Right hindlimb (tissue), 1 donor: ENCODE data around the gene HLA-DOB.
A peak's percentile ranks its signal among the peaks of the same experiment; 100 is the strongest.

ENCODE experiments used
- DNase-seq: peaks from one replicate; pipeline ENCODE4 v3.0.0-alpha.2; 2018

Gene HLA-DOB

DNA sequence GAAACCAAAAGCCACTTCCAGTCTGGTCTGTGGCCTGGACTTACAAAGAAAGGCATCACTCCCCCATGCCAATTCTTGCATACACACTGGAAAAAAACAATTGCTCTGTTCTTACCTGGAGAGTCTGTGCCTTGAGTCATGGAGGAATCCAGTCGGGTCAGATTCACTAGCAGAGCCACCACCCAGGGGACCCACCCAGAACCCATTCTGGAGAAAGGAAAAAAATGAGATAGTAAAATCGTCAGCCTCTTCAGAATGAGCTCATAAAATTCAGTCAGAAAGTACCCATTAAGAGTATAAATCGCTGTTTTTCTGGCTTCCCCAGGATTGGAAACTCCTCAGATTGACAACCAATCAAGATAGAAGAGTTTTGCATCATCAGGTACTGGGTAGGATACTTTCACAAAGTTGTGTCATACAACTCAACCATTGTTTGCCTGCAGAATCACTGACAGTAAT is at the start of gene HLA-DOB:
Gene HLA-DOB (minus strand): TSS at position 257 of the 459 bp plus-strand sequence. CDS start 51 bp downstream, at position 206.
- no peak for DNase-seq

DNA sequence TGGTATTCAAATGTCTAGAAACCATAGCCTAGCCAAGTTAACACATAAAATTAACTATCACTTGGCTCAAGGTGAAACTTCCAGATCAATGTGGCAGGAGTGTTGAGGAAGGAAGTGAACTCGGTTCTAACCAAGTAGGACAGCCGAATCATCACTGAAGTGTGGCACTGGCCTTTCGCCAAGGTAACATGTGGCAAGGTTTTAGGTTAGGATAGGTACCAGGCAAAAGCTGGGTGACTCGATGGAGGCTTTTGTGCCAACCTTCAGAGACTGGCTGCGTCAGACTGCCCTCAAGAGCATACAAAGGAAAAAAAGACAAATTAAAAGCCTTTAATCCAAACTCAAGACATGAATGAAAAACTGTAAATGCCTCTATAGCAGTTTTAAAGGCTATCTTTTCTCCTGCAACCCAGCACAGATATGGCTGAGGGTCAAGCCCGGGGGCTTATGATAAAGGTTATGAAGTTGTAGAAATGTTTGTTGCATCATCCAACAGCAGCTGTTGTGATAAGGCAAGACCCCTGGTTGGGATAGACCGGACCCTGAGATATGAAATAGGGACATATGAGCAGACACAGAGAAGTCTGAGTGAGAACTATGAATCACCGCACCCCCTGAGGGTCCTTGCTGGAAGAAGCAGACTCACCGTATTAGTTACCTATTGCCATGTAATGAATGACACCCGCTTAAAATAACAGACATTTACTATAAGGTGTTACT is 49.1 kb upstream of the HLA-DOB start:
- DNase-seq = no peak

DNA sequence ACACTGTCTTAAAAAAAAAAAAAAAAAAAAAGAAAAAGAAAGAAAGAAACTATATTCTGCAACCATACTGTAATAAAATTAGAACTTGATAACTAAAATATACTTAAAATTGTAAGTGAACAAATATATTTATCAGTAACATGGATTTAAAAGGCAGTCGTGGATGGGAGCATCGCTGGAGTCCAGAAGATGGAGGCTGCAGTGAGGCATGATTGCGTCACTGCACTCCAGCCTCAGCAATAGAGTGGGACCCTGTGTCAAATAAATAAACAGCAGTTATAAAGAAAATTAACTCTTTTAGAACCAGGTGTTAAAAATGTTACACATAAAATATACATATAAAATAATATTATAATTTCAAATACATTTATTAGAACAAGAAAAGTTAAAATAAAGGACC is 45.9 kb upstream of the HLA-DOB start:
- DNase-seq = no peak

DNA sequence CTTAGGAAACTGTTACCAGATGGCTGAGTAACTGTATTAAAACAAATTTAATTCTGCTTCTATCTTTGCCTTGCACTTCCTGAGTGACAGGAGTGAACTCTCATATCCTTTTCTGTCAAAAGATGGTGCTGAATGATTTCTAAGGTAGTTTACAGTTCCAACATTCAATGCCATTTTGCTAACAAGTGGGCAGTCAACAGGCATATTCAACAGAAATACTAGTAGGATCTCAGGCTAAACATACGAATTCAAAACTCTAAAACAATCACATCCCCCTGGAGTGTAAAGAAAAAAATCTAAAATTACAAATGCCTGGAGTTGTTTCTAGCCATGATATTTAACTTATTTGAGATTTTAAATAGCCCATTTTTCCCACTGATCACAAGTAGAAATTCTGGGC is 43.9 kb upstream of the HLA-DOB start:
- DNase-seq = no peak

DNA sequence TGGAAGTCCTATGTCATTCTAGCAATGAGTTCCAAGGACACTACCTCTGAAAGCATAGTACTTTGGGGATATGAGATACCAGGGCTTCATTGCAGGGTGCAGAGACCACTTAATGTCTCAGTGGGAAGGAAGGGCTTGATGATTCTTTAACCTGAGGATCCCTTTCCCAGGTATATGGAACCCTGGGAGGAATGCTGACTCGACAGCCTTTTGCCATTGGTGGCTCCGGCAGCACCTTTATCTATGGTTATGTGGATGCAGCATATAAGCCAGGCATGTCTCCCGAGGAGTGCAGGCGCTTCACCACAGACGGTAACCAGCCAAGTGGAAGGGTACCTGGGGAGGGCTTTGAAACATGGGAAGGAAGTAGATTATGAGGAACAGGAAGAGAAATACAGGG is 41.4 kb upstream of the HLA-DOB start:
- no peak for DNase-seq

DNA sequence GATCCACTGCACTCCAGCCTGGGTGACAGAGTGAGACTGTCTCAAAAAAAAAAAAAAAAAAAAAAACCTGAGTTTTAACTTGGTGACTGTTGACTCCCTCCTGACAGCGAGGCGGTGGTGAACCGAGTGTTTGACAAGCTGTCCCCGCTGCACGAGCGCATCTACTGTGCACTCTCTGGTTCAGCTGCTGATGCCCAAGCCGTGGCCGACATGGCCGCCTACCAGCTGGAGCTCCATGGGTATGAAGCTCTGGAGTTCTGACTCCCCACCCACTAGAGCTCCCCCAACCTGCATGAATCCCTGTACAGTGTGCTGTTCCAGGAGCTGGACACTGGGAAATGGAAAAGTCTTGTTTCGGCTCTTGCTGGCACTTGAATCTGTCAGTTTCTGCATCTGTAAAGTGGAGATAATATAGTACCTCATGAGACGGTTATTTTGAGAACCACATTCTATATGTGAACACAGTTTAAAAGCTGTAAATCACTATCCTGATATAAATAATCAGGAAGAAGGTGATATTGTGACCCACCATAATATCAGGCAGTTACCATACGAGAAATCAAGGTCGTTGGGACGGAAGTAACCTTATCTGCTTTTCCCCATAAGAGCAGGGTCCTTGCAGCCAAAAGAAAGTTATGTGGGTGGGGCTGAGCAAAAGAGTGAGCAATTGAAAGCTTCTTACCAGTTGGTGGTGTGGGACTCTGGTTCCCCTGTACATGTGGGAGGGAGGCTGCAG is 40.5 kb upstream of the HLA-DOB start:
- no peak for DNase-seq

DNA sequence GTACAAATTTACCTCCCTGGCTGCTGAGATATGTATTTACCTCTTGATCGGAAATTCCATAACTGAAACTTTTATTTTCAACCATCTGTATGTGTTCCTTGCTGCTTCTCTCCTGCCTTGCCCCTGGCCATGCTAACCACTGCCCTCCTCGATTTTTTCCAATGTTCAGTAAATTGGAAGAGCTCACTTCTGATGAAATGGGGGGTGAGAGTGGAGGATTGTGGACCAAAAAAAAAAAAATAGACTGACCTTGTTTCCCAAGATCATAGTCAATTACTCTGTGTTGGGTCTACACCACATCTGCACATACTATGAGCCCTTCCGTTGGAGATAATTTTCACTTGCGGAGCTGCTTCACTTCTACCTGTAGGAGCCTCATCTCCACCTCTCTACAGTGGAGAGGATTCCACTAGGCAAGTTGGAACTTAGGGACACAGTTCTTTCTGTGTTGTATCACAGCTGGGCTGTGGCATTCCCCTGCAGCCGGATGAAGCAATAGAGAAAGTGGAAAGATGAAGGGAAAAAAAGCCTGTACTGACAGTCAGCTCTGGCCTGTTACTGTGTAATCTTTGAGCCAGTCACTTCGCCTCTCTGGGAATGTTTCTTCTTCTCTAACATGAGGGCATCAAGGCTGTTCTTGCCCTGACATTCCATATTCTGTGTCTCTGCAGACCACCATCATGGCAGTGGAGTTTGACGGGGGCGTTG is 38.8 kb upstream of the HLA-DOB start:
- no peak for DNase-seq

DNA sequence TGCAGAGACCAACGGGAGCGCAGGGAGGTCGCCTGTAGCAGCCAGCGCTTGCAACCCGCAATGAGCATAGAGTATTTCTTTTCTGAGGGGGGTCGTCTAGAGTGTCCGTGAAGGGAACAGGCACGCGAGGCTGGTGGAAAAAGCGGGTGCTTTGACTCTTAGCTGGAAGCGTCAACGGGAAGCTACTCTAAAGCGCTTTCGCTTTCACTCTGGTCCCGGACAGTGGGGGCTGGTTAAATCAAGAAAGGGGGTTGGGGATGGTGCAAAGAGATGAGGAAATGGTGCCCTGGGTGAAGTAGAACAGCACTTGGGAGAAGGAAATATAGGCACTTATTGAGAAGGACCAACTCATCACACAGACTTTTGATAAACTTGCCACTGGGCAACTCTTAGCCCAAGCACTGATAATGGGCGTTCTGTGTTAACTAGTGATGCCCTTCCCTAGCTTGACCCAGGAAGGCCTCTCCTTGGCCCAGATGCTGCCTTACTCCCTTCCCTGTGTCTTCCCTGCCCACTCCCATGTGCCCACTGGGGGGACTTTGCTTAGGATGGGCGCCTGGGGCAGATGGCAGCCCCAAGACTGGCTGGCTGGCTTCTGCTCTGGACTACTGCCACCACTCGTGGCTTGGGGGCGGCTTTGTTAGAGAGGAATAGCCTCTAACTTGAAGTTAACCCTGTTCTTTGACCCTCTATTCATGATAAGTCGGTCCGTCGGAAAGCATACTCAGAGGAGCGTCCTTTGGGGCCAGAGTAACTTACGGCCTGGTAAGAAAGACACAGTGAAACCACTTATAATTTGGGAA is 37.8 kb upstream of the HLA-DOB start:
- DNase-seq = no peak

DNA sequence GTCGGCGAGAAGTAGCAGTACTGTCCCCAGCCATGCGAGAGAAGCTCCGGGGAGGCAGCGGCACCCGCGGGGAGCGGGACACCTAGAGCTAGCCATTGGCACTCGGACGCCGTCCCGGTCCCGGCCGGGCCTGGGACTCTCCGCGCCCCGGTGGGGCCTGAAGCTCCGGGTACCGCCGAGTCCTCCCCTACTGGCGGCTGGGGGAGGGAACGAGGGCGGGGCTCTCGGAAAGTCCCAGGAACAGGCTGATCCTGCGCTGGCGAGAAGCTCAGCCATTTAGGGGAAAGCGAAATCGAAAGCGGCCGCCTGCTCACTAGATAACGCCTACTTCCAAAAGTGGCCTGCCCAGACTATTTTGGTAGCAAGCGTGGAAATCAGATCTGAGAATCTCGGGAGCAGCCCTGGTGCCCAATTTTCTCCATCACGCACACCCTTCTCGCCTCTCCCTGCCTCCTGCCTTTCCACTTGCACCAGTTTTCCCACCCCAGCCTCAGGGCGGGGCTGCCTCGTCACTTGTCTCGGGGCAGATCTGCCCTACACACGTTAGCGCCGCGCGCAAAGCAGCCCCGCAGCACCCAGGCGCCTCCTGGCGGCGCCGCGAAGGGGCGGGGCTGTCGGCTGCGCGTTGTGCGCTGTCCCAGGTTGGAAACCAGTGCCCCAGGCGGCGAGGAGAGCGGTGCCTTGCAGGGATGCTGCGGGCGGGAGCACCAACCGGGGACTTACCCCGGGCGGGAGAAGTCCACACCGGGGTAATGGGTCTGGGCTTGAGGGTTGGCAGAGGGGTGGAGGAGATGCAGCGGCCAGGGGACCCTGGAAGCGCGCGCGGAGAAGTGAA is 37.0 kb upstream of the HLA-DOB start, which contains the start of the genes PSMB9 and TAP1:
Gene PSMB9 (plus strand): TSS at position 652 of the 835 bp plus-strand sequence. CDS start 38 bp downstream, at position 690.
Gene TAP1 (minus strand): TSS at position 164 of the 835 bp plus-strand sequence. CDS start 68 bp downstream, at position 96.
- DNase-seq = peak; percentile 92

DNA sequence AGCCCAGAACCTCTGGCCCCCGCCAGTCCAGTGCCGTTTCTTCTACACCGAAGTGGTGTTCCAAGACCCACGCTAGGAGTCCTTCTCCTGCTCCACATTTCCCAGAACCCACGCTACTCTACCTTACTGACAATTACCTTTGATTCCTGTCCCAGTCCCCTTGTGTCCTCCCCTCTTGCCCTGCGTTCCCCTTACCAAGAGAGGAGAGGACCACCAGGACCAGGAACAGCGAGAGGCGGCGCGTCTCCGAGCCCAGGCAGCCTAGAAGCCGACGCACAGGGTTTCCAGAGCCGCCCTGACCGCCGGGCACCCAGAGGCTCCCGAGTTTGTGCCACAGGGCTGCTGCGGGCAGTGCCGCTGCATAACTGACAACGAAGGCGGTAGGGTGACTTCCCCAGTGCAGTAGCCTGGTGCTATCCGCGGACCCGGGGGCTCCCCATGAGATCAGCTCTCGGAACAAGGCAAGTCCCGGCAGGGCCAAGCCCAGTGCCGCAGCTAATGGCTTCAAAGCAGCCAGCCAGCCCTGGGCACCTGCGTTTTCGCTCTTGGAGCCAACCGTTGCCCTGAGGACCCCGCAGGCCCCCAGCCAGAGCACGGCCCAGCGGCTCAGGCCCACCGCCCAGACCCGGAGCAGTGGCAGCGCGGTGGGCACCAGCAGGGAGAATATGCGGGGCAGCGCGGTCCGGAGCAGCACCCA is 36.2 kb upstream of the HLA-DOB start:
- DNase-seq = peak; percentile 37

DNA sequence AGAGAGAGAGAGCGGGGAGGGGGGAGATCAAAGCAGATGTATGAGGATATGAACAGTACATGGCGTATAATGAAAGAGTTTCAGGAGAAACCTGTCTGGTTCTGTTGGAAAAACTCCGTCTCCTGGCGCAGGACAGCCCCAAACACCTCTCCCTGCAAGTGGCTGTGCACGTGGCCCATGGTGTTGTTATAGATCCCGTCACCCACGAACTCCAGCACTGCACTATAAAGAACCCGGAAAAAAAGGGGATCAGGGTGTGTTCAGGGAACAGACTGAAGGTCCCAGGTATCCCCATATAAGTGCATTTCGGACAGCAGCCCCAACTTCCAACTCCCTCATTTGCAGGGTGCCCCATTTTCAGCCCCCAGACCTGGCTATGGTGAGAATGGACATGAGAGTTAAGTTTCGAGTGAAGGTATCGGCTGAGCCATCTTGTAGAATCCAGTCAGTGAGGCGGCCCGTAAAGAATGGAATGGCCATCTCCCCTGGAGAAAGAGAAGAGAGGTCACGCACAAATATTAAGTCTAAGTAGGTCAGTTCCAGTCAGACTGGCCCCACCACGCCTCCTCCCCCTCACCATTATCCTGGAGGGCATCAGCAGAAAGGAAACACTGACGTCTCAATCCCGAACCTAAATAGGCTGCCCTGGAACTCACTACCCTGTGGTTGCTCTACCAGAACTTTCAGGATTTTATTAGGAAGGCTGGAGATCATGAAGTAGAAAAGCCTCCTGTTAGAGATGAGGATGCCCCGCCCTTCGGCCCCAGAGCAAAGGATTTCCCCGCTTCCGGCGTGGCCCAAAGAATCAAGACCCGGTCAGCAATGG is 35.4 kb upstream of the HLA-DOB start:
- no peak for DNase-seq

DNA sequence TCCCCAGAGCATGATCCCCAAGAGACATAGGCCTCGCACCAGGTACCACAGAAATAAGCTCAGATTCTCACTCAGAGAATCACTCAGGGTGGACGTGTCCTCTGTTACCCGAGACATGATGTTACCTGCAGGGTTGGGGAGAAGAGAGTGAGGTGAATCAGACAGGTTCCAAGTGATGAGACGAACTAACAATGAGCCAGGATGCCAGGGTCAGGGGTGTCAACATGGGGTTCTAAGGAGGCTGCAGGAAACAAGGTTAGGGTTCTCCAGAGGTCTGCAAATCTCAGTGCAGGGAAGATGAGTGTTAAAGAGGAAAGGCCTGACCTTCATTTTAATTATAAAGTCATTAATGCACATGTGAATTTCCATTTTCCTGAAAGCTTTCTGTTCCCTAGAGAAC is 34.2 kb upstream of the HLA-DOB start:
- no peak for DNase-seq

DNA sequence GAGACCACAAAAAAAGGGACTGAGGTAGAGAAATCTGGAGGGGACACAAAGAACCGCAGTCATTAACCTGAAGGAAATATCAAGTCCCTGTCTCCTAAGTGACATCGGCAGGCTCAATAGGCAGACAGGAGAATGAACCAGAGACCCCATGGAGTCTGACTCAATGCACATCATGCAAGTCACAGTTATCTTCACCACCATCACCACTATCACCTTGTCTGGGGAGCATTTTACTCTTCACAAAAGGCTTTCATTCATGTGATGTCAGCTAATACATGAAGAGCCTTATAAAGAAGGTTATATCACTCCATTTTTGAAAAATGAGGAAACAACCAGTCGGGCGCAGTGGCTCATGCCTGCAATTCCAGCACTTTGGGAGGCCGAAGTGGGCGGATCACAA is 32.3 kb upstream of the HLA-DOB start:
- no peak for DNase-seq

DNA sequence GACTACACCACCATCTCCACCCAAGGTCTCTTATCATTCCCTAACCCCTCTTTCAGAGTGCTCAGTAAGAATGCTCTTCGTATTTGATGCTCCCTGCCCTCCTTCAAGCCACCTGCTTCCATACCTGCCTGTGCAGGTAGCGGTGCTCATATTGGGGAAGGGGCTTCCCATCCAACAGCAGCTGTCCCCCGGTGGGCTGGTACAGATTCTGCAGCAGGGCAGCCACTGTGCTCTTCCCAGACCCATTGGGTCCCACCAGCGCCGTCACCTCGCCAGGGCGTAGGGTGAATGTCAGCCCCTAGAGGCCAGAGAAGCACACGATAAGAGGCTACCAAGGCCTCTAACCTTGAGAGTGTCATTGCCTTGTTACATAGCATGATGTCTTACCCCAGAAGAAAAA is 31.0 kb upstream of the HLA-DOB start:
- no peak for DNase-seq

DNA sequence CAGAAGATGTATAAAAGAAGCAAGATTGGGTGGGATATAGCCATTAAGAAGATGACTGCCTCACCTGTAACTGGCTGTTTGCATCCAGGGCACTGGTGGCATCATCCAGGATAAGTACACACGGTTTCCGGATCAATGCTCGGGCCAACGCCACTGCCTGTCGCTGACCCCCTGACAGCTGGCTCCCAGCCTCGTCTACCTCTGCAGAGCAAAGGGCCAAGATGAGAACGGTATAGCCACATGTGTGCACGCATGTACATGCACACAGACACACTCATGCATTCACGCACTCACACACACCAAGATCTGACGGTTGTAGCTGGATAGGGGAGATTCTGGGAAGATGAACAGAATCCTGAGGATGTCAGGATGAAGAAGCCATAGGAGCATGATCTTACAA is 30.2 kb upstream of the HLA-DOB start:
- no peak for DNase-seq

DNA sequence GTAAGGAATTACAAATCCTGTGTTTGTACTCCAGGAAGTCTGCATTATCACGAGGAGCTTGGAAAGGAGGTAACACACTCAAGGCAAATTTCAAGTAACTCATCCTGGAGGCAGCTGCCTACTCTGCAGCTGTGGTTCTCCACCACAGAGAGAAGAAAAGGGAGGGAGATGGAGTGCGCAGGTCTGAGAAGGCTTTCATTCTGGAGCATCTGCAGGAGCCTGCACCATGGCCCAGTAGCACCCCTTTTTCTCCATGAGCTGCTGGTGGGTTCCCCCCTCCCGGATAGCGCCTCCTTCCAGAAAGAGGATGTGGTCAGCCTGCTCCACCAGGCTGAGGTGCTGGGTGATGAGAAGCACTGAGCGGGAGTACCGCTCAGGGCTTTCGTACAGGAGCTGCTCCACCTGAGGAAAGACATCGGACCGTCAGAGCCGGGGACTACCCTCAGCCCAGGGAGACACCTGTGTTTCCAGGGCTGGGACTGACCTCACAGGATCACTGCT is 28.6 kb upstream of the HLA-DOB start:
- DNase-seq = no peak

DNA sequence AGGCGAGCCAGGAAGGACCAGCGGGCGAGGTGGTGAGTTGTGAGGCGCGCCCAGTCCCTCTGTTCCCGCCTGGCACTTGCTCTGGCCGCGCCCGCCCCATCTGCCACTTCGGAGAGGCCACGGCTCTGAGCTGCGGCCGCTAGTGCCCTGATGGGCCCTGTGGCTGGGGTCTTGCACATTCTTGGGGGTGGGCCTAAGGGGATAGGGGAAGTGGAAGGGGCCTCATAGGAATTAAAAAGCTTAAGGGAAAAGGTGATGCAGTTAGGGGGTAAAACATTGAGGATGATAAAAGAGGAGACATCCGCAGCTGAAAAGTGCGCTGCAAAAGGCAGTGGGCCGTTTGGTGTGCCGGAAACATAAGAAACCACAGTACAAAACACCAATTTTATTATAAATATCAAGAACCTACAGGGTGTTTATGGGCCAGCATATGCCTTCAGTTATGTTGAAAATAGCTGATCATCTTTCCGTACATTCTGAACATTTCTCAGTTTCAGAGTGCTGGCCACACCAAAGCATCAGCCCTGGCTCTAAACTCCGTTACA is 28.1 kb upstream of the HLA-DOB start:
- no peak for DNase-seq

DNA sequence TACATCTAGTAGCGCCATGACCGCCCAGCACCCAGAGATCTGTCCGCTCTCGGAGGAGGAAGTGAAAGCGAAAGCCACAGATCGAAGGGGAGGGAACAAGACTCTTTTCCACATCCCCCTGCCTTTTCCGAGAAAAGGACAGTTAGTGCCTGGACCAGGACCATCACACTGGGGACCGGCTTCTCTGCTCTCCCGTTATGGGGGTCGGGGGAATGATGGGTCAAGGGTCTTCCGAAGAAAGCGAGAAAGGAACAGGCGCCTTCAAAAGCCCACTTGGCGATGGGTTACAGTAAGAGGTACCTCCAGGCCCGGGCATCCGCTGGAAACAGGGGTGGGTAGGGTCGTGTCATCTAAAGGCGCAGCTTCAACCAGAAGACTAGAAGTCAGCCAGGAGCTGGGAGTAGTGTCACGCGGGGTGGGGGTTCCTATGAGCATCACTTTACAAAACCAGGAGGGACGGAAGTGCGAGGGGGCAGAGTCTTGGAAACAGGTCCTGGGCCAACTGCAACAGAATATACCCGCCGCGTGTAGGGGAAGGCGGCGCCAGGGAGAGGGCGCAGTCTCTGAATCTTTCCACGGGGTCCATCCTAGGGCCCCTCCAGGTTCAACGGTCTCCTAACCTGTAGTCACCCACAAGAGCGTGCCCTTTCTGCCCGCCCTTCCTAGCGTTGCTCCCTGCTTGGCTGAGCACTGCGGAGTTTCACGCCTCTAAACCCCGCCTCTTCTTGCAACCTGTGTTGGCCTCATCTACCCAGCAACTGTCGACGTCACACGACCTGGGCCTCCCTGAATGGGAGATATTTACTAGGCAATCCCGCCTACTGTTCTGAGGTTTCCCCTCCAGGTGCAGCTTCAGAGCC is 27.4 kb upstream of the HLA-DOB start, which contains the start of gene PSMB8:
Gene PSMB8 (minus strand): TSS at position 69 of the 860 bp plus-strand sequence. CDS start 51 bp downstream, at position 18.
- peak; percentile 95 for DNase-seq
